CD8-positive, alpha-beta memory T cell (primary cell): Measurements from ENCODE around the gene PRLHR. TPM values are rescaled to one million over a fixed set of nuclear protein-coding genes. Genes with fewer than 3 reads are reported as not detected.
A peak's percentile ranks its signal among the peaks of the same experiment; 100 is the strongest.

Experiments
- CTCF ChIA-PET: fragments of 350-600 bp; sonication (Branson Sonifier 250); formaldehyde crosslinking; loops from one replicate; lab custom pipeline; 2021; ENCODE audit warnings: antibody characterized with exemption; lab: Charles Lee
- POLR2A ChIA-PET: fragments of 350-600 bp; sonication (Branson Sonifier 250); formaldehyde crosslinking; loops from one replicate; lab custom pipeline; 2021; ENCODE audit warnings: antibody characterized with exemption; lab: Charles Lee
- DNase-seq, 5 donors: peaks; one replicate each; pipeline versions ENCODE4 v3.0.0 to v3.0.0-alpha.2; 2020 to 2022; ENCODE audit warnings: mixed read lengths in 1 of 5
- H3K27ac ChIP-seq: one replicate; pipeline ENCODE4 v1.7.0; 2013; ENCODE audit warnings: low read depth, mild to moderate bottlenecking, low read length, moderate library complexity
- H3K27me3 ChIP-seq: 2 replicates; pipeline ENCODE4 v1.7.0; 2013; ENCODE audit warnings: low read length, mild to moderate bottlenecking; ENCODE audit not compliant: insufficient read depth, poor library complexity, severe bottlenecking
- H3K36me3 ChIP-seq: 2 replicates; pipeline ENCODE4 v1.7.0; 2013; ENCODE audit warnings: mild to moderate bottlenecking, low read length, moderate library complexity; ENCODE audit not compliant: insufficient read depth
- H3K4me1 ChIP-seq: 2 replicates; pipeline ENCODE4 v1.7.0; 2013; ENCODE audit warnings: mild to moderate bottlenecking, low read length, moderate library complexity; ENCODE audit not compliant: insufficient read depth
- H3K4me3 ChIP-seq: 2 replicates; pipeline ENCODE4 v1.7.0; 2013; ENCODE audit warnings: mild to moderate bottlenecking, low read length
- H3K9me3 ChIP-seq: 2 replicates; pipeline ENCODE4 v1.7.0; 2013; ENCODE audit warnings: mild to moderate bottlenecking, low read length
- H3K27ac Mint-ChIP-seq, 8 donors: one replicate each; pipeline ENCODE4 v1.8.0; 2020 to 2021; ENCODE audit warnings: mixed read lengths in 8 of 8, mild to moderate bottlenecking in 6 of 8, inconsistent platforms in 3 of 8, moderate library complexity in 3 of 8
- H3K27me3 Mint-ChIP-seq, 2 donors: one replicate each; pipeline ENCODE4 v1.8.0; 2020 to 2021; ENCODE audit warnings: mixed read lengths in 2 of 2, mild to moderate bottlenecking in 1 of 2, moderate library complexity in 1 of 2
- H3K36me3 Mint-ChIP-seq, 3 donors: one replicate each; pipeline ENCODE4 v1.8.0; 2020 to 2021; ENCODE audit warnings: mixed read lengths in 3 of 3, inconsistent platforms in 1 of 3, mild to moderate bottlenecking in 1 of 3
- H3K4me1 Mint-ChIP-seq, 3 donors: one replicate each; pipeline ENCODE4 v1.8.0; 2020 to 2021; ENCODE audit warnings: mixed read lengths in 3 of 3, inconsistent platforms in 1 of 3, mild to moderate bottlenecking in 1 of 3
- H3K4me3 Mint-ChIP-seq, 7 donors: one replicate each; pipeline ENCODE4 v1.8.0; 2020 to 2021; ENCODE audit warnings: mixed read lengths in 7 of 7, mild to moderate bottlenecking in 6 of 7, moderate library complexity in 4 of 7, inconsistent platforms in 2 of 7
- H3K9me3 Mint-ChIP-seq, 5 donors: one replicate each; pipeline ENCODE4 v1.8.0; 2020 to 2022; ENCODE audit warnings: mixed read lengths in 5 of 5, mild to moderate bottlenecking in 3 of 5, moderate library complexity in 2 of 5, inconsistent platforms in 1 of 5
- polyA plus RNA-seq: library from polyadenylated mRNA; unstranded; fragments of 300-500 nt; fragmentation: Illumina TruSeq; gene quantifications from one replicate; pipeline ENCODE4 v1.2.3, GENCODE V29; 2021
- total RNA-seq, 2 experiments: library from RNA; stranded (reverse); gene quantifications; one replicate each; pipeline ENCODE4 v1.2.3, GENCODE V29; 2021

PRLHR gene
- total and polyA plus RNA-seq, 3 experiments from 2014 or later, result not detected

GRCh38 chr10:118564652-118565051 is 30.8 kb downstream of the PRLHR start:
- H3K4me1 Mint-ChIP-seq, result peaks cover 2 to 7% (median 4%) of the 10 kb centered on the region in 3 donors
- peaks cover 0 to 5% (median 2%) of the 10 kb centered on the region in 3 donors for H3K36me3 Mint-ChIP-seq
- peak overlapping the region in 1 of 8 donors; percentile 36 for H3K27ac Mint-ChIP-seq
- Histone ChIP-seq H3K27me3 (no peaks in the 10 kb centered on the region), H3K9me3 (no peaks in the 10 kb centered on the region), H3K4me1 (peaks cover 11% of the 10 kb centered on the region), H3K4me3 (no peak overlapping the region), H3K27ac (no peak overlapping the region), H3K36me3 (no peaks in the 10 kb centered on the region)
- POLR2A ChIA-PET, result no interaction called here
- DNase-seq, result no peak
- peaks cover 11 to 41% of the 10 kb centered on the region in 2 donors for H3K27me3 Mint-ChIP-seq
- CTCF ChIA-PET, result no interaction called here
- peaks cover 0 to 6% (median 3%) of the 10 kb centered on the region in 5 donors for H3K9me3 Mint-ChIP-seq
- H3K4me3 Mint-ChIP-seq, result no peak overlapping the region

GRCh38 chr10:118564114-118564513 is 31.3 kb downstream of the PRLHR start:
- ChIA-PET CTCF (no interaction called here), POLR2A (no interaction called here)
- peaks cover 0 to 8% (median 3%) of the 10 kb centered on the region in 5 donors for H3K9me3 Mint-ChIP-seq
- Histone ChIP-seq H3K27ac (no peak overlapping the region), H3K36me3 (no peaks in the 10 kb centered on the region), H3K4me3 (no peak overlapping the region), H3K9me3 (no peaks in the 10 kb centered on the region), H3K27me3 (no peaks in the 10 kb centered on the region), H3K4me1 (peaks cover 11% of the 10 kb centered on the region)
- DNase-seq, result no peak
- H3K27ac Mint-ChIP-seq, result no peak overlapping the region
- H3K27me3 Mint-ChIP-seq, result peaks cover 11 to 45% of the 10 kb centered on the region in 2 donors
- H3K36me3 Mint-ChIP-seq, result peaks cover 0 to 5% (median 2%) of the 10 kb centered on the region in 3 donors
- peaks cover 2 to 7% (median 4%) of the 10 kb centered on the region in 3 donors for H3K4me1 Mint-ChIP-seq
- no peak overlapping the region for H3K4me3 Mint-ChIP-seq

GRCh38 chr10:118563373-118563890 is 32.0 kb downstream of the PRLHR start:
- no peak overlapping the region for H3K4me3 Mint-ChIP-seq
- POLR2A ChIA-PET, result no interaction called here
- peaks cover 11 to 51% of the 10 kb centered on the region in 2 donors for H3K27me3 Mint-ChIP-seq
- no peak overlapping the region for H3K27ac Mint-ChIP-seq
- no peaks in the 10 kb centered on the region for H3K9me3 ChIP-seq
- no peak overlapping the region for H3K4me3 ChIP-seq
- H3K9me3 Mint-ChIP-seq, result peaks cover 0 to 8% (median 3%) of the 10 kb centered on the region in 5 donors
- peaks cover 4% of the 10 kb centered on the region for H3K4me1 ChIP-seq
- peaks cover 0 to 5% (median 2%) of the 10 kb centered on the region in 3 donors for H3K36me3 Mint-ChIP-seq
- peaks cover 2 to 3% (median 3%) of the 10 kb centered on the region in 3 donors for H3K4me1 Mint-ChIP-seq
- no peak for DNase-seq
- no peaks in the 10 kb centered on the region for H3K27me3 ChIP-seq
- H3K27ac ChIP-seq, result no peak overlapping the region
- CTCF ChIA-PET, result interaction anchor here (0.9 kb wide), 1 partner anchor 156 kb away, joined by 3 read pairs; no protein-coding TSS in a partner anchor
- H3K36me3 ChIP-seq, result no peaks in the 10 kb centered on the region

GRCh38 chr10:118562851-118563250 is 32.6 kb downstream of the PRLHR start:
- CTCF ChIA-PET, result interaction anchor here (0.9 kb wide), 1 partner anchor 157 kb away, joined by 3 read pairs; no protein-coding TSS in a partner anchor
- POLR2A ChIA-PET, result no interaction called here
- H3K4me3 ChIP-seq, result no peak overlapping the region
- no peak overlapping the region for H3K27ac Mint-ChIP-seq
- H3K4me1 ChIP-seq, result no peaks in the 10 kb centered on the region
- H3K27me3 Mint-ChIP-seq, result peaks cover 13 to 55% of the 10 kb centered on the region in 2 donors
- no peak overlapping the region for H3K4me3 Mint-ChIP-seq
- H3K9me3 ChIP-seq, result no peaks in the 10 kb centered on the region
- H3K36me3 Mint-ChIP-seq, result peaks cover 0 to 5% (median 2%) of the 10 kb centered on the region in 3 donors
- DNase-seq, result no peak
- no peaks in the 10 kb centered on the region for H3K4me1 Mint-ChIP-seq
- H3K27me3 ChIP-seq, result no peaks in the 10 kb centered on the region
- H3K27ac ChIP-seq, result no peak overlapping the region
- H3K9me3 Mint-ChIP-seq, result peaks cover 0 to 8% (median 3%) of the 10 kb centered on the region in 5 donors
- no peaks in the 10 kb centered on the region for H3K36me3 ChIP-seq

- no peak overlapping the region for H3K27ac ChIP-seq
- Mint-ChIP-seq H3K27me3 (peaks cover 21 to 61% of the 10 kb centered on the region in 2 donors), H3K9me3 (peaks cover 0 to 11% (median 8%) of the 10 kb centered on the region in 5 donors), H3K27ac (no peak overlapping the region), H3K4me3 (no peak overlapping the region), H3K4me1 (no peaks in the 10 kb centered on the region), H3K36me3 (peaks cover 0 to 5% (median 4%) of the 10 kb centered on the region in 3 donors)
- no peak overlapping the region for H3K4me3 ChIP-seq
- H3K4me1 ChIP-seq, result no peaks in the 10 kb centered on the region
- ChIA-PET CTCF (interaction anchor here (1.0 kb wide), 1 partner anchor 10 kb away, joined by 5 read pairs; no protein-coding TSS in a partner anchor), POLR2A (no interaction called here)
- H3K27me3 ChIP-seq, result no peaks in the 10 kb centered on the region
- no peak for DNase-seq
- H3K36me3 ChIP-seq, result no peaks in the 10 kb centered on the region
- H3K9me3 ChIP-seq, result no peaks in the 10 kb centered on the region
Observed at GRCh38 chr10:118557946-118558345, 37.5 kb downstream of the PRLHR start.

- no peaks in the 10 kb centered on the region for H3K9me3 ChIP-seq
- no peaks in the 10 kb centered on the region for H3K36me3 ChIP-seq
- no peak overlapping the region for H3K4me3 Mint-ChIP-seq
- no peak overlapping the region for H3K4me3 ChIP-seq
- H3K4me1 ChIP-seq, result no peaks in the 10 kb centered on the region
- CTCF ChIA-PET, result no interaction called here
- peaks cover 0 to 2% (median 0%) of the 10 kb centered on the region in 3 donors for H3K36me3 Mint-ChIP-seq
- no peak overlapping the region for H3K27ac Mint-ChIP-seq
- no peaks in the 10 kb centered on the region for H3K4me1 Mint-ChIP-seq
- peaks cover 0 to 5% (median 0%) of the 10 kb centered on the region in 5 donors for H3K9me3 Mint-ChIP-seq
- POLR2A ChIA-PET, result no interaction called here
- peaks cover 5% of the 10 kb centered on the region for H3K27me3 ChIP-seq
- H3K27me3 Mint-ChIP-seq, result peaks cover 33 to 63% of the 10 kb centered on the region in 2 donors
- H3K27ac ChIP-seq, result no peak overlapping the region
- DNase-seq, result no peak
Observed at GRCh38 chr10:118551535-118552100, 43.8 kb downstream of the PRLHR start.

DNA sequence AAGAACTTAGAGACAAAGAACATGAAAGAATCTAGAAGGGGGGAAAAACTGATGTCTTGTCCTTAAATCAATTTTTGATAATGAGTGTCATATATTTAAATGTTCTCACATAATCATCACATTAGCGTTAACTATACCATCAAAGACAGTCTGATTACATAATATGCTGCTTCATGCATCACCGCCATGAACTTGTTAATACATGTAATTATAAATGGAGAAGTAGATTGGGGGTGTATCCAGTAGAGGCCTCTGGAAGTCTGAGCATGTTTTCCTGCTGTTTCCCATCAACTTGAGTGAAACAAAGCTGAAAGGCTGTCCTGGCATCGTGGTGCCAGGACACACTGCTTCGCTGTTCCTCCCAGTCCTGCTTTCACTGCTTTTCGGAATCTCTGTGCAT is 48.2 kb downstream of the PRLHR start:
- Mint-ChIP-seq H3K4me1 (no peaks in the 10 kb centered on the region), H3K27ac (no peak overlapping the region), H3K27me3 (peaks cover 31 to 70% of the 10 kb centered on the region in 2 donors), H3K36me3 (no peaks in the 10 kb centered on the region), H3K4me3 (no peak overlapping the region), H3K9me3 (no peaks in the 10 kb centered on the region)
- ChIA-PET CTCF (no interaction called here), POLR2A (no interaction called here)
- Histone ChIP-seq H3K9me3 (no peaks in the 10 kb centered on the region), H3K36me3 (no peaks in the 10 kb centered on the region), H3K27ac (no peak overlapping the region), H3K4me1 (no peaks in the 10 kb centered on the region), H3K4me3 (no peak overlapping the region), H3K27me3 (peaks cover 8% of the 10 kb centered on the region)
- DNase-seq, result no peak

DNA sequence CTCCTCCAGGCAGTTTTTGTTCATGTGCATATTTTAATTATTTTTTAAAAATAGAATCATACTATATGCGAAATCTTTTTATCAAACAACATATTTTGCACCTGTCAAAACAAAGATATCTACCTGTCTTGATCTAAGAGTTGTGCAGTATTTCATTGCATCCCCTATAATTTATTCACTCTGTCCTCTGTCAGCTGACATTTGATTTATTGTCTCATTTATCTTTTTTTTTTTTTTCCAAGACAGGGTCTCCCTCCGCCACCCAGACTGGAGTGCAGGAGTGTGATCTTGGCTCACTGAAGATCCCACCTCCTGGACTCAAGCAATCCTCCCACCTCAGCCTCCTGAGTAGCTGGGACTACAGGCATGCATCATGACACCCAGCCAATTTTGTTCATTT is 49.0 kb downstream of the PRLHR start:
- peaks cover 3% of the 10 kb centered on the region for H3K27me3 ChIP-seq

More for the DNA sequence above, 49.0 kb downstream of the PRLHR start:
- DNase-seq, result no peak
- no peak overlapping the region for H3K4me3 Mint-ChIP-seq
- CTCF ChIA-PET, result no interaction called here
- no peaks in the 10 kb centered on the region for H3K36me3 ChIP-seq
- no peak overlapping the region for H3K27ac Mint-ChIP-seq
- peaks cover 29 to 70% of the 10 kb centered on the region in 2 donors for H3K27me3 Mint-ChIP-seq
- H3K4me1 Mint-ChIP-seq, result no peaks in the 10 kb centered on the region
- no peaks in the 10 kb centered on the region for H3K9me3 ChIP-seq
- H3K4me1 ChIP-seq, result no peaks in the 10 kb centered on the region
- no peak overlapping the region for H3K27ac ChIP-seq
- H3K4me3 ChIP-seq, result no peak overlapping the region
- no peaks in the 10 kb centered on the region for H3K9me3 Mint-ChIP-seq
- POLR2A ChIA-PET, result no interaction called here
- H3K36me3 Mint-ChIP-seq, result no peaks in the 10 kb centered on the region
